CD4-positive, alpha-beta memory T cell (primary cell): ENCODE measurements around the gene PDE8A. TPM values are rescaled to one million over a fixed set of nuclear protein-coding genes. Genes with fewer than 3 reads are reported as not detected.

Experiments
- CTCF ChIA-PET: fragments of 350-600 bp; sonication (Branson Sonifier 250); formaldehyde crosslinking; loops from one replicate; lab custom pipeline; 2021; ENCODE audit warnings: inconsistent platforms; ENCODE audit not compliant: partially characterized antibody; lab: Charles Lee
- POLR2A ChIA-PET: fragments of 350-600 bp; sonication (Branson Sonifier 250); formaldehyde crosslinking; loops from one replicate; lab custom pipeline; 2021; ENCODE audit not compliant: partially characterized antibody; lab: Charles Lee
- DNase-seq, 5 donors: peaks; one replicate each; pipeline versions ENCODE4 v3.0.0 to v3.0.0-alpha.2; 2020 to 2022; ENCODE audit warnings: mixed read lengths in 1 of 5
- H3K27ac ChIP-seq: one replicate; pipeline ENCODE4 v1.7.0; 2013; ENCODE audit warnings: low read depth, low read length
- H3K27me3 ChIP-seq: 2 replicates; pipeline ENCODE4 v1.7.0; 2013; ENCODE audit warnings: mild to moderate bottlenecking, low read length, moderate library complexity; ENCODE audit not compliant: insufficient read depth
- H3K36me3 ChIP-seq: 2 replicates; pipeline ENCODE4 v1.7.0; 2013; ENCODE audit warnings: mild to moderate bottlenecking, low read length, moderate library complexity; ENCODE audit not compliant: insufficient read depth
- H3K4me1 ChIP-seq: 2 replicates; pipeline ENCODE4 v1.7.0; 2013; ENCODE audit warnings: mild to moderate bottlenecking, low read length, moderate library complexity; ENCODE audit not compliant: insufficient read depth
- H3K4me3 ChIP-seq, 2 donors: one replicate each; pipeline ENCODE4 v1.7.0; 2013; ENCODE audit warnings: low read length in 2 of 2, mild to moderate bottlenecking in 1 of 2
- H3K9me3 ChIP-seq, 2 donors: one replicate each; pipeline ENCODE4 v1.7.0; 2013; ENCODE audit warnings: low read length in 2 of 2, control low read depth in 1 of 2; ENCODE audit not compliant: control insufficient read depth in 1 of 2
- H3K27ac Mint-ChIP-seq, 7 donors: one replicate each; pipeline ENCODE4 v1.8.0; 2020 to 2021; ENCODE audit warnings: mixed read lengths in 7 of 7, mild to moderate bottlenecking in 6 of 7, inconsistent platforms in 3 of 7, moderate library complexity in 3 of 7
- H3K27me3 Mint-ChIP-seq, 2 donors: one replicate each; pipeline ENCODE4 v1.8.0; 2020 to 2021; ENCODE audit warnings: mixed read lengths in 2 of 2
- H3K36me3 Mint-ChIP-seq, 2 donors: one replicate each; pipeline ENCODE4 v1.8.0; 2020 to 2021; ENCODE audit warnings: mixed read lengths in 2 of 2, inconsistent platforms in 1 of 2, mild to moderate bottlenecking in 1 of 2
- H3K4me1 Mint-ChIP-seq, 4 donors: one replicate each; pipeline ENCODE4 v1.8.0; 2020 to 2021; ENCODE audit warnings: mixed read lengths in 4 of 4, mild to moderate bottlenecking in 1 of 4
- H3K4me3 Mint-ChIP-seq, 8 donors: one replicate each; pipeline ENCODE4 v1.8.0; 2020 to 2021; ENCODE audit warnings: mixed read lengths in 8 of 8, mild to moderate bottlenecking in 7 of 8, moderate library complexity in 6 of 8, inconsistent platforms in 3 of 8
- H3K9me3 Mint-ChIP-seq, 8 donors: one replicate each; pipeline ENCODE4 v1.8.0; 2020 to 2021; ENCODE audit warnings: mixed read lengths in 8 of 8, mild to moderate bottlenecking in 5 of 8, inconsistent platforms in 3 of 8, moderate library complexity in 1 of 8
- intact Hi-C: fragments of 100-400 bp; cut with micrococcal nuclease; formaldehyde crosslinking; loops from one replicate; pipeline ENCODE4 v1.15.1; 2023
- polyA plus RNA-seq, 2 donors: library from polyadenylated mRNA; unstranded; fragments of 300-500 nt; fragmentation: Illumina TruSeq; gene quantifications; one replicate each; pipeline ENCODE4 v1.2.3, GENCODE V29; 2021
- total RNA-seq, 2 experiments: library from RNA; stranded (reverse); gene quantifications; one replicate each; pipeline ENCODE4 v1.2.3, GENCODE V29; 2021

PDE8A gene
- total and polyA plus RNA-seq, 4 experiments from 2014 or later = 1.9 to 41.3 (median 22.4) TPM

DNA sequence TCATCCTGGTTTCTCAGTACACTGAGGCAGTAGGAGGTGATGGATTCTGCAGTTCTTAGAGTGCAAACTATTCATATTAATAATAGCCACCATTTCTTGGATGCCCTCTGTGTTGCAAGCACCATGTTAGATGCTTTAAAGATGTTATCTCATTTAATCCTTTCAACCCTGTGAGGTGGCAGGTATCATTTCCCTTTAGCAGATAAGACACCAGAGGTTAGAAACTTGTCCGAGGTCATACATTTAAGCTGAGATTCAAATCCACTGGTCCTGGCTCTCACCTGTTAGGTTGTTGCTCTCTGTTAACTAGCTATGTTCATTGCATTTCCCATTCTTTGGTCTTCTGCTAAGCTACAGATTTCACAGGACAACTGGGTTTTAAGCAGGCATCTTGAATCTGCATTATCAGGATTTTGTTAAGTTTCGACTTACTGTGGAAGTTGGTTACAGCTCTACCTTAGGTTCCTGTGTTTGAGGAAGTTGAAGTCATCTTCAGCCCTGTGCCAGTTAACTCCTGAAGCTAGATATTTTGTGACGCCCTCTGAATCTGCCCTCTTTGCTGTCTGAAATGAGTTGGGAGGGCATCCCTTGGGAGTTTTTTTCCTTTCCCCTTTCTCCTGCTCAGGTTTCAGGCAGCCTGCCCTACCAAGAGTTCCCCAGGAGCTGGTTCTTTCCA, 6.4 kb downstream of the PDE8A start:
- Histone ChIP-seq H3K36me3 (no peaks in the 10 kb centered on the region), H3K9me3 (no peaks in the 10 kb centered on the region), H3K4me3 (peak overlapping the region in 1 of 2 donors; percentile 2), H3K27ac (peak overlapping the region; percentile 38), H3K27me3 (no peaks in the 10 kb centered on the region), H3K4me1 (peaks cover 90% of the 10 kb centered on the region)
- peaks cover 0 to 1% (median 0%) of the 10 kb centered on the region in 8 donors for H3K9me3 Mint-ChIP-seq
- DNase-seq = peak in 4 of 5 donors; percentile 25 to 41 (median 30)
- peak overlapping the region; percentile 27 to 80 (median 78) for H3K4me3 Mint-ChIP-seq
- intact Hi-C loops = loop anchor here (2.0 kb wide), 2 partner anchors 17 to 43 kb away; no protein-coding TSS in a partner anchor
- no peaks in the 10 kb centered on the region for H3K27me3 Mint-ChIP-seq
- POLR2A ChIA-PET = interaction anchor here (0.9 to 2.8 kb wide), 4 partner anchors 8 to 418 kb away, joined by 3 to 24 read pairs (median 6); partner anchors contain the start of gene PDE8A
- H3K4me1 Mint-ChIP-seq = peaks cover 58 to 96% (median 77%) of the 10 kb centered on the region in 4 donors
- CTCF ChIA-PET = interaction anchor here (0.8 to 3.2 kb wide), 6 partner anchors 8 to 417 kb away, joined by 3 to 18 read pairs (median 8); no protein-coding TSS in a partner anchor
- peak overlapping the region; percentile 92 to 99 (median 96) for H3K27ac Mint-ChIP-seq
- peaks cover 0 to 3% of the 10 kb centered on the region in 2 donors for H3K36me3 Mint-ChIP-seq

GRCh38 chr15:84988909-84989644, 7.4 kb downstream of the PDE8A start:
- Mint-ChIP-seq H3K27me3 (no peaks in the 10 kb centered on the region), H3K36me3 (peaks cover 0 to 3% of the 10 kb centered on the region in 2 donors)

GRCh38 chr15:84990507-84990906, 8.9 kb downstream of the PDE8A start:
- intact Hi-C loops = loop anchor here (1.0 kb wide), 1 partner anchor 9 kb away; the partner anchor contains the start of gene PDE8A
- Mint-ChIP-seq H3K4me1 (peaks cover 44 to 80% (median 62%) of the 10 kb centered on the region in 4 donors), H3K27me3 (no peaks in the 10 kb centered on the region), H3K27ac (peak overlapping the region in 6 of 7 donors; percentile 51 to 99 (median 68)), H3K4me3 (peak overlapping the region in 3 of 8 donors; percentile 11 to 53 (median 30)), H3K9me3 (peaks cover 0 to 1% (median 0%) of the 10 kb centered on the region in 8 donors), H3K36me3 (peaks cover 0 to 3% of the 10 kb centered on the region in 2 donors)
- DNase-seq = no peak
- POLR2A ChIA-PET = interaction anchor here (4.2 kb wide), 1 partner anchor 9 kb away, joined by 25 read pairs; the partner anchor contains the start of gene PDE8A
- H3K9me3 ChIP-seq = no peaks in the 10 kb centered on the region
- H3K4me1 ChIP-seq = peaks cover 68% of the 10 kb centered on the region
- no peak overlapping the region for H3K4me3 ChIP-seq
- no peaks in the 10 kb centered on the region for H3K36me3 ChIP-seq
- no peaks in the 10 kb centered on the region for H3K27me3 ChIP-seq
- CTCF ChIA-PET = no interaction called here
- no peak overlapping the region for H3K27ac ChIP-seq

More at GRCh38 chr15:84988909-84989644, 7.4 kb downstream of the PDE8A start:
- Mint-ChIP-seq H3K4me3 (peak overlapping the region in 6 of 8 donors; percentile 62 to 80 (median 78)), H3K27ac (peak overlapping the region; percentile 92 to 99 (median 96)), H3K9me3 (peaks cover 0 to 1% (median 0%) of the 10 kb centered on the region in 8 donors), H3K4me1 (peaks cover 53 to 90% (median 72%) of the 10 kb centered on the region in 4 donors)
- H3K27ac ChIP-seq = peak overlapping the region; percentile 38
- H3K27me3 ChIP-seq = no peaks in the 10 kb centered on the region
- intact Hi-C loops = loop anchor here (2.0 kb wide), 2 partner anchors 16 to 42 kb away; no protein-coding TSS in a partner anchor
- peaks cover 82% of the 10 kb centered on the region for H3K4me1 ChIP-seq
- H3K4me3 ChIP-seq = no peak overlapping the region
- ChIA-PET POLR2A (interaction anchor here (0.9 to 2.8 kb wide), 4 partner anchors 9 to 419 kb away, joined by 3 to 24 read pairs (median 6); partner anchors contain the start of gene PDE8A), CTCF (interaction anchor here (1.0 to 3.2 kb wide), 5 partner anchors 9 to 418 kb away, joined by 3 to 18 read pairs (median 8); no protein-coding TSS in a partner anchor)
- DNase-seq = no peak
- no peaks in the 10 kb centered on the region for H3K9me3 ChIP-seq
- H3K36me3 ChIP-seq = no peaks in the 10 kb centered on the region

GRCh38 chr15:84991014-84991712, 9.5 kb downstream of the PDE8A start:
- ChIA-PET CTCF (no interaction called here), POLR2A (interaction anchor here (4.2 kb wide), 1 partner anchor 9 kb away, joined by 25 read pairs; the partner anchor contains the start of gene PDE8A)
- Mint-ChIP-seq H3K9me3 (peaks cover 0 to 1% (median 0%) of the 10 kb centered on the region in 8 donors), H3K4me1 (peaks cover 44 to 74% (median 58%) of the 10 kb centered on the region in 4 donors), H3K36me3 (peaks cover 0 to 3% of the 10 kb centered on the region in 2 donors), H3K27ac (peak overlapping the region in 6 of 7 donors; percentile 47 to 99 (median 65)), H3K27me3 (no peaks in the 10 kb centered on the region), H3K4me3 (peak overlapping the region in 5 of 8 donors; percentile 11 to 56 (median 44))
- H3K4me1 ChIP-seq = peaks cover 61% of the 10 kb centered on the region
- no peaks in the 10 kb centered on the region for H3K9me3 ChIP-seq
- no peaks in the 10 kb centered on the region for H3K36me3 ChIP-seq
- intact Hi-C loops = no loop called here
- H3K27ac ChIP-seq = no peak overlapping the region
- no peaks in the 10 kb centered on the region for H3K27me3 ChIP-seq
- H3K4me3 ChIP-seq = no peak overlapping the region
- DNase-seq = no peak

GRCh38 chr15:84992157-84992944, 10.7 kb downstream of the PDE8A start:
- H3K27ac Mint-ChIP-seq = peak overlapping the region in 6 of 7 donors; percentile 1 to 99 (median 76)
- H3K27me3 ChIP-seq = no peaks in the 10 kb centered on the region
- intact Hi-C loops = no loop called here
- H3K27me3 Mint-ChIP-seq = no peaks in the 10 kb centered on the region
- no peaks in the 10 kb centered on the region for H3K36me3 ChIP-seq
- peaks cover 38 to 64% (median 49%) of the 10 kb centered on the region in 4 donors for H3K4me1 Mint-ChIP-seq
- peaks cover 50% of the 10 kb centered on the region for H3K4me1 ChIP-seq
- no peak overlapping the region for H3K4me3 ChIP-seq
- H3K27ac ChIP-seq = no peak overlapping the region
- CTCF ChIA-PET = no interaction called here
- H3K36me3 Mint-ChIP-seq = peaks cover 0 to 3% of the 10 kb centered on the region in 2 donors
- peak overlapping the region in 4 of 8 donors; percentile 12 to 55 (median 32) for H3K4me3 Mint-ChIP-seq
- H3K9me3 Mint-ChIP-seq = no peaks in the 10 kb centered on the region
- no peaks in the 10 kb centered on the region for H3K9me3 ChIP-seq
- peak in 1 of 5 donors; percentile 61 for DNase-seq
- POLR2A ChIA-PET = interaction anchor here (4.2 kb wide), 1 partner anchor 11 kb away, joined by 25 read pairs; the partner anchor contains the start of gene PDE8A

GRCh38 chr15:84996055-84996454, 14.4 kb downstream of the PDE8A start:
- peaks cover 0 to 3% of the 10 kb centered on the region in 2 donors for H3K36me3 Mint-ChIP-seq
- no peaks in the 10 kb centered on the region for H3K9me3 ChIP-seq
- intact Hi-C loops = no loop called here
- no peaks in the 10 kb centered on the region for H3K27me3 Mint-ChIP-seq
- no peak overlapping the region for H3K4me3 ChIP-seq
- no peak overlapping the region for H3K4me3 Mint-ChIP-seq
- H3K27ac ChIP-seq = no peak overlapping the region
- POLR2A ChIA-PET = interaction anchor here (0.8 kb wide), 1 partner anchor 9 kb away, joined by 3 read pairs; no protein-coding TSS in a partner anchor
- peaks cover 23 to 59% (median 36%) of the 10 kb centered on the region in 4 donors for H3K4me1 Mint-ChIP-seq
- CTCF ChIA-PET = no interaction called here
- H3K9me3 Mint-ChIP-seq = no peaks in the 10 kb centered on the region
- no peak for DNase-seq
- H3K36me3 ChIP-seq = no peaks in the 10 kb centered on the region
- H3K4me1 ChIP-seq = peaks cover 30% of the 10 kb centered on the region
- H3K27ac Mint-ChIP-seq = no peak overlapping the region
- H3K27me3 ChIP-seq = no peaks in the 10 kb centered on the region
